Neuronal stem cell (in vitro differentiated cells): ENCODE measurements around the gene GNAS.

Experiments
- DNase-seq: peaks from one replicate; pipeline ENCODE4 v3.0.0-alpha.2; 2013; ENCODE audit warnings: low spot score
- H2AFZ ChIP-seq: one replicate; pipeline ENCODE4 v1.6.1; 2013; ENCODE audit warnings: mild to moderate bottlenecking, low read length, inconsistent platforms
- H2AK5ac ChIP-seq: 2 replicates; pipeline ENCODE4 v1.6.1; 2013; ENCODE audit warnings: low read depth, mild to moderate bottlenecking, inconsistent platforms, low read length, moderate library complexity, mixed read lengths
- H2BK120ac ChIP-seq: 2 replicates; pipeline ENCODE4 v1.6.1; 2013; ENCODE audit warnings: low read depth, mild to moderate bottlenecking, inconsistent platforms, low read length, moderate library complexity, mixed read lengths
- H2BK12ac ChIP-seq: one replicate; pipeline ENCODE4 v1.6.1; 2013; ENCODE audit warnings: low read length, inconsistent platforms
- H2BK15ac ChIP-seq: 2 replicates; pipeline ENCODE4 v1.6.1; 2013; ENCODE audit warnings: mild to moderate bottlenecking, low read length, inconsistent platforms, mixed read lengths
- H2BK5ac ChIP-seq: one replicate; pipeline ENCODE4 v1.6.1; 2013; ENCODE audit warnings: inconsistent platforms, mild to moderate bottlenecking, low read length, moderate library complexity
- H3K14ac ChIP-seq: one replicate; pipeline ENCODE4 v1.6.1; 2013; ENCODE audit warnings: low read length, inconsistent platforms
- H3K18ac ChIP-seq: 2 replicates; pipeline ENCODE4 v1.6.1; 2013; ENCODE audit warnings: low read length, inconsistent platforms
- H3K23ac ChIP-seq: 2 replicates; pipeline ENCODE4 v1.6.1; 2013; ENCODE audit warnings: low read depth, mild to moderate bottlenecking, mixed read lengths, low read length, inconsistent platforms; ENCODE audit not compliant: poor library complexity
- H3K27ac ChIP-seq: replicated peaks from 3 replicates; pipeline ENCODE4 v1.5.1; 2013; ENCODE audit warnings: low read length, inconsistent platforms
- H3K27me3 ChIP-seq, 3 experiments: 2 replicates each; pipeline ENCODE4 v1.6.1; 2013; ENCODE audit warnings: low read length in 3 of 3, mild to moderate bottlenecking in 2 of 3, inconsistent platforms in 1 of 3, low read depth in 1 of 3, mixed read lengths in 1 of 3, moderate library complexity in 1 of 3; ENCODE audit not compliant: control insufficient read depth in 3 of 3, insufficient read depth in 3 of 3
- H3K36me3 ChIP-seq, 2 donors: replicated peaks in 1 of 2; 2 replicates each; pipeline ENCODE4 v1.6.1; 2013; ENCODE audit warnings: low read length in 2 of 2; ENCODE audit not compliant: control insufficient read depth in 2 of 2, insufficient read depth in 2 of 2
- H3K4ac ChIP-seq: 2 replicates; pipeline ENCODE4 v1.6.1; 2013; ENCODE audit warnings: inconsistent platforms, mild to moderate bottlenecking, low read length, moderate library complexity
- H3K4me1 ChIP-seq, 2 donors: 1 replicate in 1 of 2; 2 replicates in 1 of 2; pipeline ENCODE4 v1.6.1; 2013; ENCODE audit warnings: low read length in 2 of 2, low read depth in 1 of 2; ENCODE audit not compliant: control insufficient read depth in 2 of 2, insufficient read depth in 1 of 2
- H3K4me2 ChIP-seq: one replicate; pipeline ENCODE4 v1.6.1; 2013; ENCODE audit warnings: mild to moderate bottlenecking, low read length, inconsistent platforms; ENCODE audit not compliant: insufficient read depth, poor library complexity, severe bottlenecking
- H3K4me3 ChIP-seq, 2 donors: 2 replicates each; pipeline ENCODE4 v1.5.1; 2013; ENCODE audit warnings: low read length in 2 of 2, mild to moderate bottlenecking in 2 of 2, inconsistent platforms in 1 of 2, moderate library complexity in 1 of 2
- H3K79me1 ChIP-seq: one replicate; pipeline ENCODE4 v1.6.1; 2013; ENCODE audit warnings: low read depth, mild to moderate bottlenecking, inconsistent platforms, low read length, moderate library complexity
- H3K9ac ChIP-seq: one replicate; pipeline ENCODE4 v1.6.1; 2013; ENCODE audit warnings: mild to moderate bottlenecking, low read depth, low read length, inconsistent platforms; ENCODE audit not compliant: poor library complexity
- H3K9me3 ChIP-seq, 2 donors: replicated peaks in 1 of 2; 2 replicates each; pipeline versions ENCODE3 to v1.6.1; 2013; ENCODE audit warnings: low read length in 2 of 2, mild to moderate bottlenecking in 2 of 2, inconsistent platforms in 1 of 2, low read depth in 1 of 2, mixed read lengths in 1 of 2, moderate library complexity in 1 of 2; ENCODE audit not compliant: control insufficient read depth in 2 of 2, insufficient read depth in 1 of 2
- H4K8ac ChIP-seq: one replicate; pipeline ENCODE4 v1.6.1; 2013; ENCODE audit warnings: low read depth, mild to moderate bottlenecking, inconsistent platforms, low read length, moderate library complexity
- H4K91ac ChIP-seq: one replicate; pipeline ENCODE4 v1.6.1; 2013; ENCODE audit warnings: low read length, low read depth, mild to moderate bottlenecking, inconsistent platforms; ENCODE audit not compliant: poor library complexity
- WGBS, 2 donors: extraction: QIAGEN DNeasy Blood & Tissue Kit; methylation state at CpG; one replicate each; pipeline ENCODE4 v1.1.7; 2013; ENCODE audit warnings: missing lambda C conversion rate in 2 of 2, mixed read lengths in 1 of 2; ENCODE audit not compliant: insufficient read length in 2 of 2, insufficient replicate concordance in 1 of 2; ENCODE audit errors: extremely low coverage in 2 of 2; 5-methylcytosine and 5-hydroxymethylcytosine counted together

GNAS gene

DNA sequence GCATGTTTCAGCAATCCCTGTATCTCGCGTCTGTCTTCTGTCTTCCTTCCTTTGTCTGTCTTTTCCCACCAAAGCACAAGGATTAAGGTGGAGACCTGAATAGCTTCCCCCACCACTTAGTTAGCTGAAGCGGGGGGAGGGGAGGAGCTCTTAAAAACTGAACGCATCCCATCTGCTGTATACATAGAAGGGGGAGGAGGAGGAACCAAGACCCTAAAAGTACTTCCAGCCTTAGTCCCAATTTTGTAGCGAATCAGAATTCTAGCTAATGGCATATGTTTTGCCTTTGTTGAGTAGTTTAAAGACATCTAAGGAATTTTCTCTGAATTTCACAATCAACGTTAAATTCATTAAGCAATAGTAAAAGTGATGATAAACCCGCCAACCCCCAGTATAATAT, 47.9 kb downstream of the GNAS start:
- Histone ChIP-seq H3K27me3 (no peaks in the 10 kb centered on the region), H3K79me1 (peaks cover 4% of the 10 kb centered on the region), H3K9me3 (peaks cover 0 to 2% of the 10 kb centered on the region in 2 donors), H3K4ac (no peak overlapping the region), H2AFZ (no peak overlapping the region), H2BK12ac (no peak overlapping the region), H2BK15ac (no peak overlapping the region), H3K36me3 (peaks cover 29 to 93% of the 10 kb centered on the region in 2 donors), H3K4me1 (peaks cover 12 to 33% of the 10 kb centered on the region in 2 donors), H2BK5ac (no peak overlapping the region), H3K14ac (no peak overlapping the region), H3K27ac (no peak overlapping the region), H3K4me3 (no peak overlapping the region), H2BK120ac (no peak overlapping the region), H3K9ac (no peak overlapping the region), H3K23ac (no peak overlapping the region), H4K91ac (no peak overlapping the region), H4K8ac (no peak overlapping the region), H2AK5ac (no peak overlapping the region), H3K18ac (no peak overlapping the region), H3K4me2 (peak overlapping the region; percentile 53)
- no peak for DNase-seq
- WGBS, 2 donors: no CpG with 5 or more reads among the region's 7 CpGs

DNA sequence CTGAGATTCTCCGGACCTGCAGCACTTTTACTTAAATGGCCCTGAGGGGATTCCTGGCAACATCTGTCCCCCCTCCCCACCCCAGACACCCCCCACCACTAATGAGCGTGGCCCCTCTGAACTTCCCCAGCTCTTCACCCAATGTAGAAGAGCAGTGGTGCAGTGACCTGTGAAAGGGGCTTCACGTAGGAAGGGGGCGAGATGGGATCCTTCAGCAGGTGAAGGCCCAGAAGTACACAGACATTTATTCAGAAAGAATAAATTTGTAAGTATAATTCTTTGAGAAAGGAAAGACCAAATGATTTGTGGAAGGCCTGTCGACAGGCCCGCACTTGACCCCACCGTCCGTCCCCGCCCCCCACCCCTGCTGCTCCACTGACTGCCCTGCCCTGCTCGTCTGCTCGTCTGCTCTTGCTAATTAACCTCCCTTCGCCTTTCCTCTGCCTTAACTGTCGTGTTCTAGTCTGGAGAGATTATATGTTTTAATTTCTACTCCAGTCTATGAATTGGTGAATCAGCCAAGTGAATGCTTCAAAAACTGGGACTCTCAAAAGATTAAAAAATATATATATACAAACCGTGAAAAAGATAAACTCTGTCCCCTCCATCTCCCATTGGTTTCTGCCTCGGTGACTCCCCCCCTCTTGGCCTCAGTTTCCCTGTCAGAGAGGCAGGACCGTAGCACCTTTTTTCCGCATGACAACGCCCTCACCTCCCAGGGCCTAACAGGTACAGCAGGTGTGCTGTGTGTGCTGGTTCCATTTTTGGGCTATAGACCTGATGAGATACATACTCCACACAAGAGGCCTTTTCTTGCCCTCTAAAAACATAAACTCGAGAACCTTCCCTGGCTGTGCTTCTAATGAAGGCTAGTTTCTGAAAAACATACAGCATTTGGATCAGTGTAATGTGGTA, 49.2 kb downstream of the GNAS start:
- Histone ChIP-seq H3K4ac (no peak overlapping the region), H3K23ac (no peak overlapping the region), H2BK12ac (no peak overlapping the region), H4K91ac (no peak overlapping the region), H3K9me3 (peaks cover 0 to 2% of the 10 kb centered on the region in 2 donors), H3K14ac (no peak overlapping the region), H3K36me3 (peaks cover 30 to 92% of the 10 kb centered on the region in 2 donors), H2BK15ac (no peak overlapping the region), H2BK5ac (no peak overlapping the region), H3K4me2 (no peak overlapping the region), H3K27me3 (no peaks in the 10 kb centered on the region), H3K4me3 (no peak overlapping the region), H3K79me1 (peaks cover 4% of the 10 kb centered on the region), H3K27ac (no peak overlapping the region), H2AFZ (no peak overlapping the region), H2AK5ac (no peak overlapping the region), H3K9ac (no peak overlapping the region), H4K8ac (no peak overlapping the region), H3K4me1 (peaks cover 10 to 29% of the 10 kb centered on the region in 2 donors), H3K18ac (peak overlapping the region; percentile 35), H2BK120ac (no peak overlapping the region)
- no CpG with 5 or more reads among the region's 19 CpGs for WGBS, 2 donors
- no peak for DNase-seq

DNA sequence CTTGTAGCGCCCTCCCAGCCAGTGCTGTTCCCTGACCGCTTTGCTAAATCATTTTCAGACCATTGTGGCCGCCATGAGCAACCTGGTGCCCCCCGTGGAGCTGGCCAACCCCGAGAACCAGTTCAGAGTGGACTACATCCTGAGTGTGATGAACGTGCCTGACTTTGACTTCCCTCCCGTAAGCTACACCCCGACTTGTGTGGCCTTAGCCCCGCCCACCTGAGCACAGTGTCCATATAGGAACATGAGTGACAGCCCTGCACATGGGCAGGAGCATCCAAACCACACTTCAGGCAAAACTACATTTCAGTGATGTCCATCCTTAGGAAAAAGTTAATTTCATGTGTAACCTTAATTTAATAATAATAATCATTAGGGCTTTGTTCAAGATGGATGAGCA, 51.1 kb downstream of the GNAS start:
- Histone ChIP-seq H2BK5ac (no peak overlapping the region), H3K27me3 (no peaks in the 10 kb centered on the region), H2AFZ (no peak overlapping the region), H3K79me1 (peaks cover 4% of the 10 kb centered on the region), H3K4me2 (no peak overlapping the region), H3K18ac (no peak overlapping the region), H3K27ac (no peak overlapping the region), H3K9ac (no peak overlapping the region), H3K9me3 (peaks cover 0 to 2% of the 10 kb centered on the region in 2 donors), H2AK5ac (no peak overlapping the region), H3K4ac (no peak overlapping the region), H2BK12ac (no peak overlapping the region), H4K8ac (no peak overlapping the region), H3K23ac (no peak overlapping the region), H3K14ac (no peak overlapping the region), H3K36me3 (peaks cover 35 to 92% of the 10 kb centered on the region in 2 donors), H2BK120ac (no peak overlapping the region), H4K91ac (no peak overlapping the region), H2BK15ac (no peak overlapping the region), H3K4me3 (no peak overlapping the region), H3K4me1 (peaks cover 20 to 29% of the 10 kb centered on the region in 2 donors)
- WGBS, 2 donors: no CpG with 5 or more reads among the region's 9 CpGs
- DNase-seq: no peak

GRCh38 chr20:58905236-58905635, 52.7 kb downstream of the GNAS start:
- Histone ChIP-seq H3K4ac (no peak overlapping the region), H3K27ac (no peak overlapping the region), H3K9ac (no peak overlapping the region), H3K4me2 (no peak overlapping the region), H3K27me3 (no peaks in the 10 kb centered on the region), H4K91ac (no peak overlapping the region), H3K9me3 (no peaks in the 10 kb centered on the region), H2BK5ac (no peak overlapping the region), H3K23ac (no peak overlapping the region), H3K4me3 (no peak overlapping the region), H3K18ac (no peak overlapping the region), H2BK15ac (no peak overlapping the region), H3K79me1 (peaks cover 2% of the 10 kb centered on the region), H4K8ac (no peak overlapping the region), H2BK120ac (no peak overlapping the region), H3K14ac (no peak overlapping the region), H2BK12ac (no peak overlapping the region), H3K36me3 (peaks cover 49 to 92% of the 10 kb centered on the region in 2 donors), H2AK5ac (no peak overlapping the region), H2AFZ (no peak overlapping the region), H3K4me1 (peaks cover 15 to 21% of the 10 kb centered on the region in 2 donors)
- no CpG with 5 or more reads among the region's 6 CpGs for WGBS, 2 donors
- DNase-seq: no peak
